Raji (cell line): ENCODE results near the gene TBPL1.

Experiments
- POLR2A ChIP-seq: IDR thresholded peaks from 2 replicates; pipeline ENCODE4 v1.6.1; 2011; ENCODE audit warnings: low read depth, low read length, control low read depth; ENCODE audit not compliant: insufficient read depth

The TBPL1 gene

GRCh38 chr6:134034961-134035822, 82.2 kb downstream of the TBPL1 start:
- no peak for TF ChIP-seq POLR2A

GRCh38 chr6:134035823-134036296, 82.8 kb downstream of the TBPL1 start:
- TF ChIP-seq POLR2A, result no peak

- no peak for TF ChIP-seq POLR2A
Measured at GRCh38 chr6:134039116-134039515, 86.1 kb downstream of the TBPL1 start.
